Activated T-cell treated with anti-CD3 and anti-CD28 coated beads, Interleukin-2, amount 50 U/mL, for 48 hours (primary cell): ENCODE data around the gene GTSE1.
"Not testable (repeated sequence)": the region's sequence is repeated elsewhere in the genome, so short reads cannot be mapped to it uniquely, and the experiment has no call there.

ENCODE experiments used
- DNase-seq, 2 experiments: peaks; one replicate each; pipeline ENCODE4 v3.0.0-alpha.2; 2020

GTSE1 gene, protein sequence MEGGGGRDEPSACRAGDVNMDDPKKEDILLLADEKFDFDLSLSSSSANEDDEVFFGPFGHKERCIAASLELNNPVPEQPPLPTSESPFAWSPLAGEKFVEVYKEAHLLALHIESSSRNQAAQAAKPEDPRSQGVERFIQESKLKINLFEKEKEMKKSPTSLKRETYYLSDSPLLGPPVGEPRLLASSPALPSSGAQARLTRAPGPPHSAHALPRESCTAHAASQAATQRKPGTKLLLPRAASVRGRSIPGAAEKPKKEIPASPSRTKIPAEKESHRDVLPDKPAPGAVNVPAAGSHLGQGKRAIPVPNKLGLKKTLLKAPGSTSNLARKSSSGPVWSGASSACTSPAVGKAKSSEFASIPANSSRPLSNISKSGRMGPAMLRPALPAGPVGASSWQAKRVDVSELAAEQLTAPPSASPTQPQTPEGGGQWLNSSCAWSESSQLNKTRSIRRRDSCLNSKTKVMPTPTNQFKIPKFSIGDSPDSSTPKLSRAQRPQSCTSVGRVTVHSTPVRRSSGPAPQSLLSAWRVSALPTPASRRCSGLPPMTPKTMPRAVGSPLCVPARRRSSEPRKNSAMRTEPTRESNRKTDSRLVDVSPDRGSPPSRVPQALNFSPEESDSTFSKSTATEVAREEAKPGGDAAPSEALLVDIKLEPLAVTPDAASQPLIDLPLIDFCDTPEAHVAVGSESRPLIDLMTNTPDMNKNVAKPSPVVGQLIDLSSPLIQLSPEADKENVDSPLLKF

GRCh38 chr22:46296257-46297150 is at the start of gene GTSE1:
Gene GTSE1 (plus strand): TSS chr22:46296870. CDS start chr22:46297401, 531 bp downstream.
- DNase-seq = peak; percentile 97

- DNase-seq = no peak
These were observed 49.2 kb upstream of the GTSE1 start for GRCh38 chr22:46247443-46247975.

- DNase-seq = peak; percentile 93 to 96
These were observed 46.5 kb upstream of the GTSE1 start, which contains the start of gene CDPF1 for GRCh38 chr22:46250035-46250782. Gene CDPF1 (minus strand): TSS chr22:46250293. CDS start chr22:46248284, 2,009 bp downstream.

GRCh38 chr22:46250783-46251125 is 45.9 kb upstream of the GTSE1 start:
- peak in 1 of 2 experiments; percentile 46 for DNase-seq

DNA sequence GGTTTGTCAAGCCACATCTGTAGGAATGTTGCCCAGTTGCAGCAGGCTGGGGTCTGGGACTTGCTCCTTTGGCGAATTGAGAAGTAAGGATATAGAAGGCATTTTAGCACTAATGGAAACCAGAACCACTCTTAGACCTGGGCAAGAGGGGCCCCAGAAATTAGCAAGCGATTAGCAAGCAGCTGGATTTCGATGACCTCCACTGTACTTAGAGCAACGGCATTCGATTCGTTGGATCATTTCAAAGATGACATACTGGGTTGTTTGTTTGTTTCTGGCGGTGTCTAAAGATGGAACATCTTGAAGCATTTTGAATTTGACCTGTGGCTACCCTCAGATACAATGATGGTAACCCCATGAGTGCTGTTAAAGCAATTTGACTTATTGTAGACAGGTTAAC is 45.4 kb upstream of the GTSE1 start:
- no peak for DNase-seq

DNA sequence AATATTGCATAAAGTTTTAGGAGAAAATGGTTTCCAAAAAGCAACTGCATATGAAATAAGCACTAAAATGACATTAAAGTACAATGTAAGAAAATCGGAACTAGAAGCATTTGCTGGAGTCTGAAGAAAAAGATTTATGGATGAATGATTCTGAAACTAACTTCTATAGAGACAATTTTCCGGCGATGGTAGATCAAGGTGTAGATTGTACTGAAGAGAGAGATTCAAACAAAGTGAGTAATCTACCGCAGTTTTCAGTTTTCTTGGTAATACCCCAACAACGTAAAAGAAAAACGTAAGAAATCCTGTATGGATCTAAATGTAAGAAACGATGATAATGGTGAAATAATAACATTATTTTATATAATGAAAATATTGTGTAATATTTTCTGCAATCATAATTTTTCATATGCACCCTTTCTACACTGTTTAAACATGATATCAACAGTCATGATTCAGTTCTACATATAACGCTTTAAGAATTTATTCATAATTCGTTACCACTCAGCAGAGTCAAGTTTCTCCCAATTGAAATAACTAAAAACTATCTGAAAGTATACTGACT is 44.8 kb upstream of the GTSE1 start:
- no peak for DNase-seq

- DNase-seq = no peak
These were observed 40.2 kb upstream of the GTSE1 start for GRCh38 chr22:46256358-46256958.

GRCh38 chr22:46259374-46259773 is 37.3 kb upstream of the GTSE1 start:
- DNase-seq = no peak

DNA sequence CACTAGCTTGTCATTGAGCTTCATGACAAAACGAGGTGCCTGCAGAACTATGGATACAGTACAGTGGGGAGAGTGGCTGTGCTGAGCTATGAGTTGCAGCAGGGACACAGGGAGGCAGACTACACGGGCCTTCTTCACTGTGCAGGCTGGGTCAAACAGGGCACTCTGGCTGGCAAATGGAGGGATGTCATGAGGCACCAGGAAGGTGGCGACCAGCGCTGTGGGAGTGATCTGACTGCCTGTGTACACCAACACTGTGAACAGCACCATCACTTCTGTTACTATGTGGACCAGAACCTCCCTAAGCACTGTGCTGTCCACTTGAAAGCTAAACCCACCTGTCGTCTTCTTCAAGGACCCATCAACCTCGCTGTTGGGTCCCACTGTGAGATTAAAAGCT is 36.6 kb upstream of the GTSE1 start:
- DNase-seq = no peak

DNA sequence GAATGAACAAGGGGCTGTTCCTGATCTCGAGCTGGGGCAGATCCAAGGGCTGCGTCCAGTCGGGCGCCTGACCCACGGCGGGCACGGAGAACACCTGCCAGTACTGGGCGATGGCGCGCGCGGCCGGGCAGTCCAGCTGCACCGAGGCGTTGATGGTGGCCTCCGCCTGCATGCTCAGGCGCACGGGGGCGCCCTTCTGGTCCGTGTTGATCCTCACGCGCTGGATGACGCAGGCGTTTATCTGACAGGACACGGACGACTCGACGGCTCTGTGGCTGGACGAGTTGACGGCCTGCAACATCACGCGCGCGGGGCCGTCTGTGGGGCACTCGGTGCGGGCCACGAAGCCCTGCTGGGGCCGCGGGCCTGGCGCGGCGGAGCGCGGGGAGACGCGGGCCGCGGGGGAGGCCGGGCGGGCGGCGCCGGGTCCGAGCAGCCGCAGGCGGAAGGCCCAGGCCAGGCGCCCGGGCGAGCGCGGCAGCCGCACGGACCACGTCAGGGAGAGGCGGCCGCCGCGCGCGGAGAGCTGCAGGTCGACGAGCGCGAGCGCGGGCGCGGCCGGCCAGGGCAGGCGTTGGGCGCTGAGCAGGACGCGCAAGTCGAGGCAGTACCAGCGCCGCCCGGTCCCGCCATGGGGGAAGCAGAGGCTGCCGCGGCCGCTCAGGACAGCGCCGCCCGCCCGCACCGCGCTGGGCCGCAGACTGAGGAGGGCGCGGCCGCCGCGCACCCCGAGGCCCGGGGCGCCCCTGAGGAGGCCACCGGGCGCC is 34.0 kb upstream of the GTSE1 start:
- DNase-seq = peak; percentile 46 to 62

DNA sequence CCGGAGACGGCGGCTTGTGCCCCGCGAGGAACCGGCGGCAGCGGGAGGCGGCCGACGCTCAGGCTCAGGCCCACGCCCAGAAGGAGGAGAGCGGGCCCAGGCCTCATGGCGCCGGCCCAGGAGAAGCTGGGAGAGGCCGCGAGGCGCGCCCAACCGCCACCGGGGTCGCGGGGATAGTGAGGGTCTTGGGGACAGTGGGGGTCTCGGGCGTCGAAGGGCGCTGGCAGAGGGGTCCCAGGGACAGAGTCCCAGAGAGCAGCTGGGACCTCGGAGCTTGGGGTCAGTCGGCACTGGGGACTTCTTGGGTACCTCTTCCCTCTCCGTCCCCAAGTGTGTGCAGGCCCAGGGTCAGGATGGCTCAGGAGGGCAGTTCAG is 33.5 kb upstream of the GTSE1 start, which contains the start of gene PKDREJ:
Gene PKDREJ, minus strand, starts transcription at position 128 of the 375 bp plus-strand sequence. Its CDS starts 21 bp downstream, at position 107.
- no peak for DNase-seq

GRCh38 chr22:46264520-46264919 is 32.1 kb upstream of the GTSE1 start:
- DNase-seq = not testable (repeated sequence)

DNA sequence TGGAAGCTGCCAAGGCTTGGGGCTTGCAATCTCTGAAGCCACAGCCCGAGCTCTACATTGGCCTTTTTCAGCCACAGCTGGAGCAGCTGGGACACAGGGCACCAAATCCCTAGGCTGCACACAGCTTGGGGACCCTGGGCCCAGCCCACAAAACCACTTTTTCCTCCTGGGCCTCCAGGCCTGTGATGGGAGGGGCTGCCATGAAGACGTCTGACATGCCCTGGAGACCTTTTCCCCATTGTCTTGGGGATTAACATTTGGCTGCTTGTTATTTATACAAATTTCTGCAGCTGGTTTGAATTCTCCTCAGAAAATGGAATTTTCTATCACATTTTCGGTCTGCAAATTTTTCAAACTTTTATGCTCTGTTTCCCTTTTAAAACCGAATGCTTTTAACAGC is 31.0 kb upstream of the GTSE1 start:
- not testable (repeated sequence) for DNase-seq

DNA sequence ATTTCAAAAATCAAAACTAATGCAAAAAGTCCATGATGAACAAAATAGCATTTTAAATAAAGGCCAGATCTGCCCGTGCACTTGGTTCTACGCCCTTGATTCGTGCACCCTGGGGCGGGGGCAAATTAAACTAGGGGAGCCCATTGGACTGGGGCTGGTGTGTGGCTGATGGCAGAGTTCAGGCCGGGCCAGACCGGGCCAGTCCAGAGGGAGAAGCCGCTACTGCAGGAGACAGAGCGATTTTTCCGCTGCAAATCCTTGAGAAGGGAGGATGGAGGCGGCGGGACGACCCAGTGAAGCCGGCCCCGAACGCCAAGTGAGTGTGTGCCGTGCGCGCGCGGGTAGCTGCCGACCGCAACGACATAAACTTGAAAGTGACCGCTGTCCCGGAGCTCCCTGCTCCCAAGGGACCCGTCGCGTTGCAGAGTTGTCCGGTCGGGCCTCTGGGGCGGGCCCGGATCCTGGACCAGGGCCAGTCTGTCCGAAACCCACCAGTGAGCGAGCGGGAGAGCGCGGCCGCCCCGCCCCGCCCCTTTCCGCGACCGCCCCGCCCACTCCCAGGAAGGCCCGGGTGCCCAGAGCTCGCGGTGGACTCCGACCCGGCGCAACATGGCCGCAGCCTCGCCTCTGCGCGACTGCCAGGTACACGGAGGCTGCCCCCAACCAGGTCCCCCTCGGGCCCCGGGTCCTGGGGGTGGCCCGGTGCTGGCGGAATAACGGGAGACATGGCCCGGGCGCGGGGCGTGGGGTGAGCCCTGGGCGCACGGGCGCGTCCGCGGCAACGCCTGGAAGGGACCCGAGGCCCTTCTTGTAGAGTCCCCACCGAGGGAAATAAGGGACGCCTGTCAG is 29.0 kb upstream of the GTSE1 start, which contains the start of gene TTC38:
Gene TTC38, plus strand, starts transcription at position 578 of the 849 bp plus-strand sequence. Its CDS starts 32 bp downstream, at position 610.
- DNase-seq = peak; percentile 66 to 72

DNA sequence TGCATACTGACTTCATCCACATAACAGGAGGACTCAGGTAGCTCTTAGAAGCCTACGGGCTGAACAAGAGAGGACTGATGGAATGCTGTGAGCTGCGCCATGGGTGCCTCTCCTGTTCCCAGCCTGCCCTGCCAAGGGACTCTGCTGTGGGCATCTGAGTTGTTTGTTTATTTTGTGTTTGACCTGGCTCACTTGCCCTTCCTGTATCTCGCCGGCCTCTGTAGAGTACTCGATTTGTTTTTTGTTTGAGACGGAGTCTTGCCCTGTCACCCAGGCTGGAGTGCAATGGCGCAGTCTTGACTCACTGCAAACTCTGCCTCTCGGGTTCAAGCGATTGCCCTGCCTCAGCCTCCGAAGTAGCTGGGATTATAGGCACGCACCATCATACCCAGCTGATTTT is 27.1 kb upstream of the GTSE1 start:
- no peak for DNase-seq

DNA sequence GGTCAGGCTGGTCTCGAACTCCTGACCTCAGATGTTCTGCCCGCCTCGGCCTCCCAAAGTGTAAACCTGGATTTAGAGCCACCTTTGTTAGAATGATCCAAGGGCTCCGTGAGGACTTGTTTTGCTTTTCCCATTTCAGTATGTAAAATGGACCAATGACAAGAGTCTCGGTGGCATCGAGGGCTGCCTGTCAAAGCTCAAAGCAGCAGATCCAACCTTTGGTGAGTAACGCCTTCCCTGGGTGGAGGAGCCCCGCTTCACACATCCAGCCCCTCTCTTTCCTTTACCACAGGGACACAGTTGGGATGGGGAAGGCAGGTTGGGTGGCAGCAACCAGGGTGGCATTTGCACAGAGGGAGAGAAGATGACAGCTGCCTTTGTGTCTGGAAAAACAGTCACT is 24.5 kb upstream of the GTSE1 start:
- no peak for DNase-seq

DNA sequence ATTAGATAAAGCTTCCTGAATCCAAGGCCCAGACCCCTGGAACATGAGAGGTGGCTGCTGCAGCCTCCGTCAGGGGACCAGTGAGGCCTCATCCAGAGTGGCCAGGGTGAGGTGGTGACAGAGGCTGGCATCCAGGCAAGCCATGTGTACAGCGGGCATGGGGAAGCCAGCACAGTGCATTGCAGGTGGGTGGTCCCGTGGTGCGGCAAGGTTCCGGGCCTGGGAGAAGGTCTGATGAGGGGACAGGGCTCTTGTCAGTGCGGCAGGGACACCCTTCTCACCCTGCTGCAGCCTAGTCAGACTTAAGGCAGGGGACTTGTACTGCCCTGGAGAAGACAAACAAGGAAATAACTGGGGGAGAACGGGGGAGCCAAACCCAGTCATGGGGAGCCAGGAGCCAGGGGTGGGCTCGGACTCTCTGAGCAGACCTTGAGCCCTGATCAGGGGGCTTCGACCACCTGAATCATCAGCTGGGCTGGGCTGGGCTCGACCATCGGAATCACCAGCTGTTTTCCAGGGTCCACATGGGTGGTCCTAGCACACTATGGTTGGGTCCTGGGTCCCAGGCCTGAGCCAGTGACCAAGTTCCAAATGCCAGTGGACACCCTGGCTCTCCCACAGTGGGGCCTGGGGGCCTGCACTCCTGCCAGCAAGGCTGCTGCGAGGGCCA is 23.8 kb upstream of the GTSE1 start:
- DNase-seq = no peak

DNA sequence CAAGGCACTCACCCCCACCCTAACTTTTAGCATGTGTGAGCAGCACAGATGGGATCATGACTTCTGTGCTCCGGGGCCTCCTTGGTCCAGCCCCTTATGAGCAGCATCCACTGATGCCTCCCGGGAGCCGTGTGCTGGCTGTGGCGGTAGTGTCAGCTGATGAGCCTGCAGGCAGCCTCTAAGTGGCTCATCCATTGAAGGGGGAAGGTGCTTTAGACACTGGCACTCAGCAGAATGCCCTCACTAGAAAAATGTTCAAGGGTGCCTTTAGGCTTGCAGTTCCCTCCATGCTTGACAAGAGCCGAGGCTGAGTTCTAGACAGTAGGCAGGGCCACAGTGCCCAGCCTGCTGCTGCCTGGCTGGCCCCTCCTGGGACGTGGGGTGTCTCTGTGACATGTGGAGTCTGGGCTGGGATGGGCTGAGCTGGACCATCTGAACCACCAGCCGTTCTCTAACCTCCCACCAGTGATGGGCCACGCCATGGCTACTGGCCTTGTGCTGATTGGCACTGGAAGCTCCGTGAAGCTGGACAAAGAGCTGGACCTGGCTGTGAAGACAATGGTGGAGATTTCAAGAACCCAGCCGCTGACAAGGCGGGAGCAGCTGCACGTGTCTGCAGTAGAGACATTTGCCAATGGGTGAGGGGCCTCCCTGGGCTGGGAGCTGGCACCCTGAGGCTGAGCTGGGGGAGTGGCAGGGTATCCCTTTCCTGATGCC is 23.1 kb upstream of the GTSE1 start:
- DNase-seq = no peak
